ENCODE measurements around the gene SPRR4.
"Not testable (repeated sequence)": the region's sequence is repeated elsewhere in the genome, so short reads cannot be mapped to it uniquely, and the experiment has no call there.

The SPRR4 gene

GRCh38 chr1:152967201-152967600, 3.2 kb upstream of the SPRR4 start:
- DNase-seq: no peak

- peak; percentile 10 for DNase-seq
Observed at GRCh38 chr1:152968248-152968647, 2.2 kb upstream of the SPRR4 start.

- no peak for DNase-seq
Observed at GRCh38 chr1:152969036-152969435, 1.4 kb upstream of the SPRR4 start.

GRCh38 chr1:152972196-152972886, 1.9 kb downstream of the SPRR4 start:
- no peak for DNase-seq

- DNase-seq: no peak
Observed at GRCh38 chr1:152976688-152977087, 6.2 kb downstream of the SPRR4 start.

- DNase-seq: no peak
Observed at GRCh38 chr1:152977614-152978013, 7.2 kb downstream of the SPRR4 start.

- DNase-seq: no peak
Observed at GRCh38 chr1:152980676-152981075, 10.2 kb downstream of the SPRR4 start.

- no peak for DNase-seq
Observed at GRCh38 chr1:152981146-152981871, 10.9 kb downstream of the SPRR4 start.

- no peak for DNase-seq
Observed at GRCh38 chr1:152982076-152982475, 11.6 kb downstream of the SPRR4 start.

- no peak for DNase-seq
Observed at GRCh38 chr1:152983234-152983633, 12.8 kb downstream of the SPRR4 start.

GRCh38 chr1:152983743-152984142, 13.3 kb downstream of the SPRR4 start, which contains the start of gene SPRR1A:
Gene SPRR1A, plus strand, starts transcription at chr1:152984081. Its CDS starts 1,150 bp downstream, at chr1:152985231.
- DNase-seq: no peak

GRCh38 chr1:152986578-152986977, 16.1 kb downstream of the SPRR4 start:
- DNase-seq: no peak

- DNase-seq: no peak
Observed at GRCh38 chr1:152993186-152993585, 22.7 kb downstream of the SPRR4 start.

GRCh38 chr1:152995842-152996241, 25.4 kb downstream of the SPRR4 start:
- DNase-seq: no peak

GRCh38 chr1:152996633-152997400, 26.4 kb downstream of the SPRR4 start:
- DNase-seq: no peak

- no peak for DNase-seq
Observed at GRCh38 chr1:152997901-152998300, 27.5 kb downstream of the SPRR4 start.

GRCh38 chr1:152998476-152998875, 28.0 kb downstream of the SPRR4 start:
- no peak for DNase-seq

GRCh38 chr1:152999818-153000217, 29.4 kb downstream of the SPRR4 start:
- no peak for DNase-seq

GRCh38 chr1:153000294-153000693, 29.8 kb downstream of the SPRR4 start:
- DNase-seq: no peak

GRCh38 chr1:153001382-153001781, 30.9 kb downstream of the SPRR4 start, which contains the start of gene SPRR3:
Gene SPRR3, plus strand, starts transcription at chr1:153001749. Its CDS starts 1,272 bp downstream, at chr1:153003021.
- DNase-seq: no peak

GRCh38 chr1:153011235-153011758, 40.8 kb downstream of the SPRR4 start:
- not testable (repeated sequence) for DNase-seq

- DNase-seq: not testable (repeated sequence)
Observed at GRCh38 chr1:153021829-153022228, 51.4 kb downstream of the SPRR4 start.

All from RPMI8226 (cell line).